HG02938 (cell line): ENCODE data around the gene EFNA2.
"Not testable (repeated sequence)": the region's sequence is repeated elsewhere in the genome, so short reads cannot be mapped to it uniquely, and the experiment has no call there.

Source experiments
- ATAC-seq: cut with Tn5 transposase; IDR thresholded peaks from one replicate; pipeline ENCODE4 v1.9.1; 2021; ENCODE audit warnings: mild to moderate bottlenecking, moderate library complexity; ENCODE audit not compliant: unreplicated experiment

EFNA2 gene

DNA sequence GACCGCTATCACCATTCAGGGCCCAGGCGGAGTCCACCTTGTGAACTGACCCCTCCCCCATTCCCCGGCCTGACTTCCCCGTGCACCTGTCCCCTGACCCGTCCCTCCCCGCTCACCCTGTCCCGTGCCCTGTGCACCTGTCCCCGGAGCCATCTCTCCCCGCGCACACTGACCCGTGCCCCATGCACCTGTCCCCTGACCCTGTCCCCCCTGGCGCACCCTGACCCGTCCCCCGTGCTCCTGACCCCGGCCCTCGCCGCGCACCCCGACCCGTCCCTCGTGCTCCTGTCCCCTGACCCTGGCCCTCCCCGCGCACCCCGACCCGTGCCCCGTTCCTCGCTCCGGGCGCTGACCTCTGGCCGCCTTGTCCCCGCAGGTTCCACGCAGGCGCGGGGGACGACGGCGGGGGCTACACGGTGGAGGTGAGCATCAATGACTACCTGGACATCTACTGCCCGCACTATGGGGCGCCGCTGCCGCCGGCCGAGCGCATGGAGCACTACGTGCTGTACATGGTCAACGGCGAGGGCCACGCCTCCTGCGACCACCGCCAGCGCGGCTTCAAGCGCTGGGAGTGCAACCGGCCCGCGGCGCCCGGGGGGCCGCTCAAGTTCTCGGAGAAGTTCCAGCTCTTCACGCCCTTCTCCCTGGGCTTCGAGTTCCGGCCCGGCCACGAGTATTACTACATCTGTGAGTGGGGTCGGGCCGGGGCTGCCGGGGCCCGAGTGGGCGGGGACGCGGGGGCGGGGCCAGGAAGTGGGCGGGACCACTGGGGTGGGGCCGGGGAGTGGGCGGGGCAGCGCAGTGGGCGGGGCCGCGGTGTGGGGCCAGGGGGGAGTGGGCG is 9.7 kb downstream of the EFNA2 start:
- ATAC-seq, result no peak

DNA sequence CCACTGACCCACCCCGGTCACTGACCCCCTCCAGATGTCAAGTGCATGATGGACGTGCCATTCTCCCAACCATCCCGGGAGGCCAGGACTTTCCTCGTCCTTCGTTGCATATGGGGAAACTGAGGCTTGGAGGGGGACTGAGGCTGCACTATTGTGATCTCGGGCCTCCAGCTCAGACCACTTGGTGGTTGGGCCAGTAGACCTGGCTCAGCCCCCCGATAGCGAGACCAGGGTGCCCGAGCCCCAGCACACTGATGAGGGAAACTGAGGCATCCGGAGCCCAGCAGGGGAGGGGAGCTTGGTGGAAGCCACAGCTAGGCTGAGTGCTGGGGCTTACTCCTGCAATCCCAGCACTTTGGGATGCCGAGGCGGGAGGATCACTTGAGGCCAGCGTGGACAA is 10.4 kb downstream of the EFNA2 start:
- ATAC-seq, result no peak

DNA sequence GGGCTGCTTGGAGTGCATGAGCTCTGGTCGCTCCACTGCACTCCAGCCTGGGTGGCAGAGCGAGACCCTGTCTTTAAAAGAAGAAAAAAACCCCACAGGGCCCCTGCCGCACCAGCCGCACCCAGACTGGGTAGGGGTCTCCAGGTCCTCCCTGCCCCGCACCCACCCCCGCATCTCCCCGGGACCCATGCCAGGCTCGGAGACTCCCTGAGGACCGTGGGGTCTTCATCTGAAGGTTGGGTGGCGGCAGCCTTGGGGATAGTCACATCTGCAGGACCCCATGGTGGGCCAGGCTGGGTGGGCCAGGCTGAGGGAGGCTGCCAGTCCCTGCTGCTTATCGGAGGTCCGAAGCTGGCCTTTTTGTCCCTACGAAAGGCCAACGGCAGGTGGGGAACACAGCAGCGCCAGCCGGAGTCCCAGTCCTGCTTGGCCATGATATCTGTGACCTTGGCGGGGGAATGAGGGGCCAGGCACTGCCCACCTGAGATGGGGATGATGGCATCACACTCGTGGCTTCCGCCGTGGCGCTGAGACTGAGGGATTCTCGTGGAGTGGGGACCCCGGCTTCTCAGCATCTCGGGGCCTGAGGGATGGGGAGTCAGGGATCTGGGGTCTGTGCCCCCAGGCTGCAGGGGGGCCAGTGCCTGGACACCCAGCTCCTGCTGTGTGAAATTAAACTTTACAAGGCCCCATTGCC is 11.1 kb downstream of the EFNA2 start:
- no peak for ATAC-seq

DNA sequence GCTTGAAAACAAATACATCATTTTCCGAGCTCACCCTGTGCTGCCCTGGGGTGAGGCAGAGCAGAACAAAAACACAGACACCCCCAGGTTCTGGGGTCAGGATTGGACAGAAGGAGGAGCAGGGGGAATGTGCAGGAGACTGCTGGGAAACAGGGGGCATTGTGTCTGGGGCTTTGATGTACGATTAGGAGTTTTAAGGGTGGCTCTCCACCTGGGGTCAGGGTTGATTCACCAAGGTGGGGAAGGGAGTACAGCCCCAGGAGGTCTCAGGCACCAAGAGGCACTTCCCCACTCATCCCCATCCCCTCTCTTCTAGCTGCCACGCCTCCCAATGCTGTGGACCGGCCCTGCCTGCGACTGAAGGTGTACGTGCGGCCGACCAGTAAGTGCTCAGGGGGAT is 12.6 kb downstream of the EFNA2 start:
- ATAC-seq, result no peak

DNA sequence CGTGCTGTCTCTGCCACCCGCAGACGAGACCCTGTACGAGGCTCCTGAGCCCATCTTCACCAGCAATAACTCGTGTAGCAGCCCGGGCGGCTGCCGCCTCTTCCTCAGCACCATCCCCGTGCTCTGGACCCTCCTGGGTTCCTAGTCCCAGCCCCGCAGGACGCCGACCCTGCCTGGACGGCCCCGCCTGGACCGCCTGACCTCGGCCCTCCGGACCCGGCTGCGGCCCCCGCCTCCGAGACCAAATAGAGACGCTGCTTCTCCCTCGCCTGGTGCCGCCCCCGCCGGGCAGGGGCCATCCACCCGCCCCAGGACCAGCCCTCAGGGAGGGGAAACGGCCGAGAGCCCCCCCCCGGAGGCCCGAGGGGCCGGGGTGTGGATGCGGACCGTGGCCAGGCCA is 14.1 kb downstream of the EFNA2 start:
- no peak for ATAC-seq

DNA sequence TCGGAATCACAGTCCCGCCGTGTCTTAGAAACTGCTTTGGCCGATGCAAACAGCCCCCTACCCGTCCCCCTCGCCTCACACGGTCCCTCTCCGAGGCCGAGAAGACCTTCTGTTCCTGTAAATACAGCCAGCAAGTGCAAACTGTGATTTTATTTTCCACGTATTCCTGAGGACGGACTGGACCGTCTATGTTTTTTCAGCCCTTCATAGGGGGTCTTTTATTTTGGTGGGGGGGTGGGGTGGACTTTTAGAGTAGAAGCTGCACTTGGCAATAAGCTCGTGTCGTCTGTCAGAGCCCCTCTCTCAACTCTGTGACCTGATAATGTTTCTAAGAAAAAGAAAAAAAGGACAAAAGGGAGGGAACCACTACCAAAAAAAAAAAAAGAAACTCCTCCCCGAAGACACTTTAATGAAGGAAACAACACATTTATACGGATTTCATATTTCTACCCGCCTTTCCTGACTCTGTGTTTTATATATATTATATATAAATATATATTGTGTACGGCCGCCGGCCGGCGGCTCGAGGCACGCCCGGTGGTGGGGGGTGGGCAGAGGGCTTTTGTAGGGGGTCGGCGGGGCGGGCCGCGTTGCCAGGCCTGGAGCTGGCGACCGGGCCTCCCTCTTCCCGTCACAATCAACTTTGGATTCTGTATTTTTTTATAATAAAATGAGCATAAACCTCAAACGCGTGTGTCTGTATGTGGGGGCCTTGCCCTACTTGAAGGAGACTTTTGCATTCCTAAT is 15.2 kb downstream of the EFNA2 start:
- ATAC-seq, result no peak

DNA sequence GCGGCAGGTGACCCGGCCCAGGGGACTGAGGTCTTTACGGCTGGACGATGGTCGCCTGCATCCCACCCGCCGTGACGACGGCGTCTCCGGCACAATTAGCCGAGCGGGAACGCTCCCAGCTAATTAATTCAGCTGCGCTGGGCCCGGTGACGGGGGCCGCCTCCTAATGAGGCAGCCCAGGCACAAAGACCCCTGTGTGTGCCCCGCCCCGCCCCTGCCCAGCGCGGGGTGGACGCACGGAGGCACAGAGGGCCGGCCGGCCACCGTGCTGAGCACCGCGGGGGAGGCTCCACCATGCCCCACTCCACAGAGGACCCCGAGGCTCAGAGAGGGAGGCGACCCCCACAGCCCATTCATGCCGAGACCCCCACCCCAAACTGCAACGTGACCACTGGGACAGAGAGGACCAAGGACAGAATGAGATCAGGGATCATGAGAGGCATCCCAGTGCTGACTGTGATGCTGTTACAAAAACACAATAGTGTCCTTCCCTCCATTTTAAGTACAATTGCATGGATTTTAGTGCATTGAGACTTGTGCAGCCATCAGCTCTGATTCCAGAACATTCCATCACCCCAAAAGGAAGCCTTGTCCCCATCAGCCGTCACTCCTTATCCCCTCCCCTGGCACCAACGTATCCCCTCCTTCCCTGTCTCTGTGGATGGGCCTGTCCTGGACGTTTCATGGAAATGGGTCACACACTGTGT is 17.0 kb downstream of the EFNA2 start:
- ATAC-seq, result no peak

DNA sequence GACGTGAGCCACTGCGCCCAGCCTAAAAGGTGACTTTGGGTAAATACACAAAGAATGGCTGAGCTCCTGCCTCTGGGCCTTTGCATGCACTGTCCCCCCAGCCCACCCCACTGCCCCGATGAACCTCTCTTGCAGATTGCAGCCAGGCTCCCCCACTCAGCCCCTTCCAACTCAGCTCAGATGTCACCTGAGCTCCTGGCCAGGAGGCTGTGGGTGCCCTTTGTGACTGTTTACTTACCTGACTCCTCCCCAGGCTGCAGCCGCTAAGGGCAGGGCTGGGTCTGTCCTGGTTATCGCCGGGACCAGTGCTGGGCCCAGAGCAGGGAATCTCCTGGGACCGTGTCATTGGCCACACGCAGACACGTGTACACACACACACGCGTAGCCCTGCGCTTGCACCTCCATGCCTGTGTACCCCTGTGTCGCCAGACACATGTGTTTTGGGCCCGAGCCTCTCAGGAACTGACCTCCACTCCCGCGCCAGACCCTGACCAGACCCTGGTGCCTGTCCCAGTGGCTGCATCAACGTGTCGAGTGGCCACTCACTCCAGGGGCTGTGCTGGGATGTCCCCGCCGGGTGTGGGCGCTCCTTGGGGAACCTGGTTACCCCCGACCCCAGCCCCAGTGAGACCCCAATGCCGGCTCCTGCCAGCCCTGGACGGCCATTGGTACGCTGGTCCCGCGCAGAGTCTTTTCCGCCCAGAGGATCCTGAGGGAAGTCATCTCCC is 18.7 kb downstream of the EFNA2 start:
- no peak for ATAC-seq

DNA sequence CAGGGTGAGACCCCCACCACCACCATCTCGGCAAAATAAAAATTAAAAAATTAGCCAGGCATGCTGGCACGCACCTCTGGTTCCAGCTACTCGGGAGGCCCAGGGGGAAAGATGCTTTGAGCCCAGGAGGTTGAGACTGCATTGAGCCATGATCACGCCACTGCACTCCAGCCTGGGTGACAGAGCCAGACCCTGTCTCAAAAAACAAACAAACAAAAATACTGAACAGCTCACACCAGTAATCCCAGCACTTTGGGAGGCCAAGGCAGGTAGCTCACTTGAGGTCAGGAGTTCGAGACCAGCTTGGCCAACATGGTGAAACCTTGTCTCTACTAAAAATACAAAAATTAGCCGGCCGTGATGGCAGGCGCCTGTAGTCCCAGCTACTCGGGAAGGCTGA is 19.7 kb downstream of the EFNA2 start:
- not testable (repeated sequence) for ATAC-seq

DNA sequence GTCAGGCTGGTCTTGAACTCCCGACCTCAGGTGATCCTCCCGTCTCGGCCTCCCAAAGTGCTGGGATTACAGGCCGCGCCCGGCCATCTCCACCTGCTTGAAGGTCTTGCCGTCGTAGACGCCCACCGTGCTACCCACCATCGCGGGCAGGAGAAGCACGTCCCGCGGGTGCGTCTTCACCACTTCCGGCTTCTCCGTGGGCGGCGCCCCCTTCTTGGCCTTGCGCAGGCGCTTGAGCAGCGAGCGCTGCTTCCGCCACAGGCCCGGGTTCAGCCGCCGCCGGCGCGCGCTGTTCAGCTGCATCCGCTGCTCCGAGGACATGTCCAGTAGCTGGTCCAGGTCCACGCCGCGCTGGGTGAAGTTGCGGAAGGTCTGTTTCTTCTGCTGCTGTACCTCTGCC is 21.6 kb downstream of the EFNA2 start:
- ATAC-seq, result no peak

DNA sequence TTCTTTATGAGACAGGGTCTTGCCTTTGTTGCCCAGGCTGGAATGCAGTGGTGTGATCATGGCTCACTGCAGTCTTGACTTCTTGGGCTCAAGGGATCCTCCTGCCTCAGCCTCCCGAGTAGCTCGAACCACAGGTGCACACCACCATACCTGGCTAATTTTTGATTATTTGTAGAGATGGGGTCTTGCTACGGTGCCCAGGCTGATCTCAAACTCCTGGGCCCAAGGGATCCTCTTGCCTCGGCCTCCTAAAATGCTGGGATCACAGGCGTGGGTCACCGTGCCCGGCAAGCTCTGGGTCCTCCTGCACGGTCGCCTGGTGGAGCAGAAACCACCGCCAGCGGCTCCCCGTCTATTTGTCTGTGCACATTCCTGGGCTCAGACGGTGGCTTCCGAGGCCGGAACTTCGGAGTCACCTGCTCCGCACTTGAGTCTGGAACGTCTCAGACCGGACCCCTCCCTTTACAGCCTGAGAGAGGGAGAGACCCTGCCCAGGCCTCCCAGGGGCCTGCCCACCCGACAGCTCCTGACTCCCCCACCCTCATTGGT is 22.2 kb downstream of the EFNA2 start:
- ATAC-seq, result no peak

DNA sequence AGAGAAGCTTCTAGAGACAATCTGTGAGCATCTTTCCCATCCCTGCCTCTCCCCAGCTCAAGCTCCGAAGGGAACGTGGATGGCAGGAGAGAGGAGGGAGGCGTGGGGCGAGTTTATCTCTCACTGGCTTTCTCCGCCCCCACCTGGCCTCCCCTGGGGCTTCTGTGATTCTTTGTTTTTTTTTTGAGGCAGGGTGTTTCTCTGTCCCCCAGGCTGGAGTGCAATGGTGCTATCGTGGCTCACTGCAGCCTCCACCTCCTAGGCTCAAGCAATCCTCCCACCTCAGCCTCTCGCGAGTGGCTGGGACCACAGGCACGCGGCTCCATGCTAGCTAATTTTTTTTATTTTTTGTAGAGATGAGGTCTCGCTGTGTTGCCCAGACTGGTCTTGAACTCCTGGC is 23.0 kb downstream of the EFNA2 start:
- no peak for ATAC-seq

DNA sequence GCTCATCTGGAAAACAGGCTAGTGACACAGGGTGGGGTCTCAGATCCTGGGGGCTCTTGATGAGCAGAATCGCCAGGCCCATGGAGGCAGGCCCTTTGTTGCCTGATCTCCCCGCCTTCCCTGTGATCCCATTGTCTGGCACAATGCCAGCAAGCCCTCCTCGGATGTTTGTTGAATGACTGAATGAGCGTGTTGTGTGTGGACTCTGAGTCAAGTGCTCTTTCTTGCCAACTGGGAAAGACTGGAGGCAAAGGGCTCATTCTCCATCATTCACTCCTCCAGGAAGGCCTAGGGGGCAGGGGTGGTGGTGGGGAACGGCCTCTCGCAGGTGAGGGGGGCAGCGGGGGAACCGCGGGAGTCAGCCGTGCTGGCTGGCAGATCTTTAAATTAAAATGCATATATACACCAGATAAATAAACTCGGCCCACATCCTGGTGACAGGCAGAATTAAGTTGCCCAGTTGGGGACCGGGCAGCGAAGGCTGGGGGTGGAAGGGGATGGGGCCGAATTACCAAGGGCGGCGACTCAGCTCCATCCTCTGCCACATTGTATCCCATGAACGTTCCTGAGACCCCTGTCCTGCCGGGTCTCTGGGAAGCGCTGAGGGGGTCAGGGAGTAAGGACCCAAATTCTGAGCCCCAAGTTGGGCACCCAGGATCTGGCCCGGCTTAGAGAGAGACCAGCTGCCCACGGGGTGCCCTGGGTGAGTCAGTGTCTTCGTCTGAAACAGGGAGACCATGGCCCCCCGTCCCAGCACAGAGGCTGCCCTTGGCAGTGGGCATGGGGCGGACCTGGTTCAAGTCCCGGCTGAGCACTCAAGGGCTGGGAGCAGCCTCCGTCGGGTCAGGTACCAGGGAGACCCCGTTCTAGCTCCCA is 24.5 kb downstream of the EFNA2 start:
- no peak for ATAC-seq

DNA sequence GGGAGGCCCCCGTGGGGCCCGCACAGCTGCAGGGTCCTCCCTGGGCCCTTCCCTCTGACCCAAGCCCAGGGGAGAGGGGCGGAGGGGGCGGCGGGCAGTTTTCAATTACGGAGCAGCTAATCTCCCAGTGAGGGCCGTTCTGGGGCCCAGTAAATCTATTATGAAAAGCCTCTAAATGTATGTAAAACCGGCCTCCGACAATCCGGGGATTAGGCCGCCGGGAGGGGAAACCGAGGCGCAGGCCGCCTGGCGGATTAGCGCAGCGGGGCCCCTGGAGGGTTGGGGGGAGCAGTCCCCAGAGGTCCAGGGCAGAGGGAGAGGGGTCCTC is 25.1 kb downstream of the EFNA2 start:
- ATAC-seq, result no peak

DNA sequence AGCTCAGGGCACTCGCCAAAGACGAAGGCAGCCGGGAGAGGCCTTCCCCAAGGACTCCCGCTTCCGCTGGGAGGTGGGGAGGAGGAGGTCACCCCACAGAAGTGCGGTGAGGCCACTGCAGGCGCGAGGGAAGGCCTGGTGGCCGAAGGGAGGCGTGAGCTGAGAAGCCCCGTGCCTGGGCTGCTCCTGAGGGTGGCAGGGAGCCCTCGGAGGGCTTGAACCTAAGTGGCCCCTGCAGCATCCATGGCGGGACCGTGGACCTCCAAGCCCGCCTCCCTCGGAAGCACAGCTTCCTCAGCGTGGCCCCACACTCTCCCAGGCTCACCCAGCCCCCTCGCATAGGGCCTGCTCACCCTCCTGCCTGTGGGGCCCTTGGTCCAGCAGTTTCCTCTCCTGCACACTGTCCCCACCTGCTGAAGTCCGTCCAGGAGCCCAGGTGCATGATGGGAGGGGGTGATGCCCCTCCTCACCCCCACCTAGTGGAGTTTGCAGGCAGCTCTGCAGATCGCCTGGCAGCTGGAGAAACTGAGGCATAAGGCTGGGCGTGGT is 25.9 kb downstream of the EFNA2 start:
- ATAC-seq, result no peak

DNA sequence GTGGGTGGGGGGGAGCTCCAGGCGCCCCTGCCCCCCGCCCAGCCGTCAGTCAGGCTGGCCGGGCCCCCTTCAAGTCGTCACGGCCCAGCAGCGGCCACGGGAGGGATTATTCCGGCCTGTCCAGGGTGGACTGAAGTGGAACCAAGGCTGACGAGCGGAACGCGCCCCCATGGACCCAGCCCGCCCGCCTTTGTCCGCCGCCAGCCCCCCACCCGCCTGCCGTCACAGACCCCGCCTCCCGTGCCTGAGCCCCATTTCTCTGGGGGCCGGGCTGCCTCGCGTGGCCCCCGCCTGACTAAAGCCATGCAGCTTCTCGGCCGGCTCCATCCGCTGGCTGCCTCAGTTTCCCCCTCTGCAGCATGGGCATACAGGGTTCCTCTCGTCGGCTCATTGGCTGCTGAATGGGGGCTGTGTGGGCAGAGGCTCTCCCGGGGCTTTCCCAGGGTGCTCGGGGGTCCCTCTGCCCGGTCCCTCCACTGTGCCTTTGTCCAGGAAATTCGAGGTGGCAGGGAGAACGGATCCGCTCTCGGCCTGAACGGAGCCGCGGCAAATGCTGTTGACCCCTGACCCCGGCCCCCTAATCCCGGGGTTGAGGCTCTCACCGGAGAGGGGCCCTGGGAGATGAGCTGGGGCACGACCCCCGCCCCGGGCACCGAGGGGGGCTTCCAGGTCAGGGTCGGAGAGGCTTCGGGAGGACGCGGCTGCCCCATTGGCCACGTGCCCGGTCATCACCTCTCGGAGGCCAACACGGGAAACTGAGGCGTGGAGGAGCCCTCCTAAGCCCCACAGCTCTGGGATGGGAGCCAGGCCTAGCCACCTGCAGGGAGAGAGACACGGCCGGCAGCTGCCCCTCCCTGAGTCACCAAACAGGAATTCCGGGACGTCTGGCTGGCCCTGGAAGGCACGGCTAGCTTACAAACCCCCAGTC is 27.4 kb downstream of the EFNA2 start:
- no peak for ATAC-seq

DNA sequence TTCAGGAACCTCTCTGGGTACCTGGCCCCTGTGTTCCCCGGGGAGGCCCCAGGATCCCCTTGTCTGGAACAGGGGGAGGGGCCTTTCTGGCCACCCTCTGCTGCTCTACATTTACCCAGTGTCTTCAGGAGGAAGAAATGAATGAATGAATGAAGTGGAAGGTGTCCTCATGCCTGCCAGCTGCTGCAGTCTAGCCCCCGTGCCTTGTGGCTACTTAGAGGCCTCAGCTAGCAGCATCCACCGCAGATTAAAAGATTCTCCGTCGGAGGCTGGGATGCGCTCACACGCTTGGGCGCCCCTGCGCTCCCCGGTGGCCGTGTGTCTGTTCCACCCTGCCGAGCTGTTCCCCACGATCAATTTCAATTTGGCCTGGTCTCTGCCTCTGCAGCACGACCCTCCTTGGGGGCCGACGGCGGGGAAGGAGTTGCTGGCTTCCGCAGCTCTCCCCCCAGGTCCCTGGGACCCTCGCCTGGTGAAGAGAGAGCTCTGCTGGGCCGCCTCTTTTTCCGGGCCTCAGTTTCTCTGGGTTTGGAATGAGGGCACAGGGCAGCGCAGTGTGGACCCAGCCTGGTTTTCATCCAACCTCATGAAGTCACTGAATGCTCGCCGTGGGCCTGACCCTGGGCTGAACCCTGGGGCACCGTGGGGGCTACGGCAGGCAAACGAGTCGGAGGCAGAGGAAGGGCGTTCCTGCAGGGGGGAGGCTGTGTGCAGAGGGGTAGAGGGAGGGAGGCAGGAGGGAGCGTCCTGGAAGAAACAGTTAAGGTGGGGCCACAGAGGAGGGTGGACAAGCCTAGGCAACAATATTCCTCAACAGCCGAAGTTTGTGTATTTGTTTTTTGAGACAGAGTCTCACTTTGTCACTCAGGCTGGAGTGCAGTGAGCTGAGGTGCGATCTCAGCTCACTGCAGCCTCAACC is 28.3 kb downstream of the EFNA2 start:
- no peak for ATAC-seq
